Measurements from ENCODE around the gene GRM7.

Gene GRM7

GRCh38 chr3:7503431-7503830 is 642.5 kb downstream of the GRM7 start:
- no peaks in the 10 kb centered on the region for H3K27me3 ChIP-seq (ENCODE audit: insufficient read depth, poor library complexity, severe bottlenecking)
- TF ChIP-seq REST (IDR thresholded peaks at IDR 0.05; ENCODE audit: insufficient replicate concordance, low read depth): no peak
- TF ChIP-seq GABPA (IDR thresholded peaks at IDR 0.05; ENCODE audit: low read depth): no peak
- TF ChIP-seq CTCF (IDR thresholded peaks at IDR 0.05; ENCODE audit: insufficient read depth, low read length): no peak
- TF ChIP-seq POLR2AphosphoS5 (IDR thresholded peaks at IDR 0.05; ENCODE audit: low read depth): no peak
- TF ChIP-seq SPI1 (IDR thresholded peaks at IDR 0.05; ENCODE audit: borderline replicate concordance, low read depth): no peak
- H3K4me3 ChIP-seq (replicated peaks; ENCODE audit: insufficient read depth, low read length): no peak overlapping the region
- no peak for DNase-seq (ENCODE audit: low read depth in 1 of 2, low spot score in 1 of 2)
- no peak overlapping the region for H3K27ac ChIP-seq (replicated peaks)

- no peaks in the 10 kb centered on the region for H3K27me3 ChIP-seq (ENCODE audit: insufficient read depth, poor library complexity, severe bottlenecking)
- TF ChIP-seq SPI1 (IDR thresholded peaks at IDR 0.05; ENCODE audit: borderline replicate concordance, low read depth) (no peak), POLR2AphosphoS5 (IDR thresholded peaks at IDR 0.05; ENCODE audit: low read depth) (no peak), REST (IDR thresholded peaks at IDR 0.05; ENCODE audit: insufficient replicate concordance, low read depth) (no peak), CTCF (IDR thresholded peaks at IDR 0.05; ENCODE audit: insufficient read depth, low read length) (no peak), GABPA (IDR thresholded peaks at IDR 0.05; ENCODE audit: low read depth) (no peak)
- no peak overlapping the region for H3K27ac ChIP-seq (replicated peaks)
- H3K4me3 ChIP-seq (replicated peaks; ENCODE audit: insufficient read depth, low read length): no peak overlapping the region
- no peak for DNase-seq (ENCODE audit: low read depth in 1 of 2, low spot score in 1 of 2)
Observed at GRCh38 chr3:7504886-7505775, 644.2 kb downstream of the GRM7 start.

- no peak for TF ChIP-seq POLR2AphosphoS5 (IDR thresholded peaks at IDR 0.05; ENCODE audit: low read depth)
- no peak for TF ChIP-seq CTCF (IDR thresholded peaks at IDR 0.05; ENCODE audit: insufficient read depth, low read length)
- no peak for TF ChIP-seq REST (IDR thresholded peaks at IDR 0.05; ENCODE audit: insufficient replicate concordance, low read depth)
- TF ChIP-seq GABPA (IDR thresholded peaks at IDR 0.05; ENCODE audit: low read depth): no peak
- TF ChIP-seq SPI1 (IDR thresholded peaks at IDR 0.05; ENCODE audit: borderline replicate concordance, low read depth): no peak
- no peak overlapping the region for H3K27ac ChIP-seq (replicated peaks)
- no peak overlapping the region for H3K4me3 ChIP-seq (replicated peaks; ENCODE audit: insufficient read depth, low read length)
- DNase-seq (ENCODE audit: low read depth in 1 of 2, low spot score in 1 of 2): no peak
- no peaks in the 10 kb centered on the region for H3K27me3 ChIP-seq (ENCODE audit: insufficient read depth, poor library complexity, severe bottlenecking)
Observed at GRCh38 chr3:7506606-7507180, 645.8 kb downstream of the GRM7 start.

Measured in HL-60 (cell line).